ENCODE results near the gene ARL15.

Gene ARL15

DNA sequence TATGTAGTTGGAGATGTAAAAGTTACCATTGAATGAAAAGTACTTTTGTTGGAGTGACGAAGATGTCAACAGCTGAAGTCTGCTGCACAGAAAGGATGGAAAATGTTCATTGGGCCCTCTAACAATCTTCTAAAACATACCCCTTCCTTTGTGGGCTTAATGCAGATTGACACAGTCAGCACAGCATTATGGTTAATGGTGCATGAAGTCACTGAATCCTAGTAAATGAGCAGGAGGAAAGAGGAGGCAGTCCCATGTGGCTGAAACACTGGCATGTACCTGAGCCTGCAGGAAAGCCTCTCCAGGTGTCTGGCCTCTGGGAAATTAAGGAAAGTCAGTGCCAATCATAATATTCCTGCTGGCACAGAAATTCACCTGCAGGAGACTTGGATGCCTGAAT, 153.8 kb downstream of the ARL15 start:
- no peak for DNase-seq (ENCODE audit: low read depth)
- TF ChIP-seq CTCF (IDR thresholded peaks at IDR 0.05; ENCODE audit: low read depth, low read length, missing control alignments): no peak

GRCh38 chr5:54150841-54151240, 159.5 kb downstream of the ARL15 start:
- DNase-seq (ENCODE audit: low read depth): no peak
- no peak for TF ChIP-seq CTCF (IDR thresholded peaks at IDR 0.05; ENCODE audit: low read depth, low read length, missing control alignments)
- H3K4me3 ChIP-seq (ENCODE audit: low read depth, low read length): no peak overlapping the region

More for the DNA sequence above, 153.8 kb downstream of the ARL15 start:
- no peak overlapping the region for H3K4me3 ChIP-seq (ENCODE audit: low read depth, low read length)

DNA sequence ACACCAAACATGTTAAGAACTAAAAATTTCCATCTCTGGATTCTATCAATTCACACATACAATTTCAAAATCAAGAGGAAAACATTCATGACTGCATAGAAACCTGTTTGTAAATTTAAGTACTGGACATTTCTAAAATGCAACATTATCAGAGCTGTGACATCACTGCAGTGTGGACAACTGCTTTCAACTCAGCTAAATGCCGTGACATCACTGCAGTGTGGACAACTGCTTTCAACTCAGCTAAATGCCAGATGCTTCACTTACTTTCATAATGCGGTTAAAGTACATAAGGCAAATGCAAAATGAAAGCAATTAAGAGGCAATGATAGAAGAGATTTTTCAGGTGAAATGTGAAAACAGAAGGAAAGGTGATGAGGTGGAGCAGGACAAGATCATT, 161.5 kb downstream of the ARL15 start:
- no peak for TF ChIP-seq CTCF (IDR thresholded peaks at IDR 0.05; ENCODE audit: low read depth, low read length, missing control alignments)
- H3K4me3 ChIP-seq (ENCODE audit: low read depth, low read length): no peak overlapping the region
- DNase-seq (ENCODE audit: low read depth): no peak

DNA sequence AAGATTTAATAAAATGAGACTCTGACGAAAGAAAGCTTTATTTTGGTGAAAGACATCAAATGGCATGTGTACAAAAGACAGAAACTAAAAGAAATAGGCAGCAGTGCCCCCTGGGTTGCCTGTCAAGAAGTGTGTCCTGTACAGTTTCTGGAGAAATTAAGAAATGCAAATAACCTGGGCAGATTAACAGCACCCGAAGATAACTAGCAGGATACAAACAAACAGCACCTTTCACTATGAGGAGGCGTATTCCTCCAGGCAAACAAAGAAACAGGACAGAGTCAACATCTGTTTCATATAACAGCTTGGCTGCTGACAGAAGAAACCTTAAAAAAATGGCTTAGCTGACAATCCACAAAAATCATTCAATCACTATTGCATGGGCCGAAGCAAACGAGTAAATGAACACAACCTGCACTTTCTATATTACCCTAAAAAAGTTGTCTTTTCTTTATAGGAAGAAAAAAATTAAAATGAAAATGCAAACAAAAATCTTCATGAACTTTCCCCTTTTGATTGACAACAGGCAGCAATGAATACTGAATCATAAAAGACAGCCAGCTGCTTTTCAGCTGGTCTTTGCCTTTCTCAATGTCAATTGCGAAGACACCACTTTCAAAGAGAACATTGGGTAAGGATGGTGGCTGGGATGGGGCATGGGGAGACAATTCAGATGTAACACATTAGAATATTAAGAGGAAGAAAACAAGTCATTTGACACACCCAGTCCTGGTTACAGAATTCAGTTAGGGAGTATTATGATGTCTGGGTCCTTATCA, 162.1 kb downstream of the ARL15 start:
- no peak for DNase-seq (ENCODE audit: low read depth)
- no peak overlapping the region for H3K4me3 ChIP-seq (ENCODE audit: low read depth, low read length)
- no peak for TF ChIP-seq CTCF (IDR thresholded peaks at IDR 0.05; ENCODE audit: low read depth, low read length, missing control alignments)

- no peak overlapping the region for H3K4me3 ChIP-seq (ENCODE audit: low read depth, low read length)
- TF ChIP-seq CTCF (IDR thresholded peaks at IDR 0.05; ENCODE audit: low read depth, low read length, missing control alignments): no peak
Observed at GRCh38 chr5:54146916-54147315, 163.5 kb downstream of the ARL15 start.

DNA sequence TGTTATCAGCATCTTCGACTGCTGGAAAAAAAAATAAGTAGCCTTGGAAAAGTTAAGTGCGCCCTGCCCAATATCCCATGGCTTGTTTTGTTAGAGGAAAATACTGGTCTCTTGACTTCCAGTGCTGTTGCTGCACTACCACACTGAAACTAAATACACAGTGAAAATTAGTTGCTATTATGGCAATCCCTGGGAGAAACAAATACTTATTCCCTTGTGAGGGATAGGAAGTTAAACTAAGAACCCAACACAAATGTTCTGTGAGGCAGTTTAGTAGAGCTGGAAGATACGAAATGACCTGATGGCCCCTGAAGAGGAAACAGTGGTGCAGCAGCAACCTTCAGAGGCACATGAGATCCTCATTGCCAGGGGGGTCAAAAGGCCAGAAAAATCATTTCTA, 164.0 kb downstream of the ARL15 start:
- H3K4me3 ChIP-seq (ENCODE audit: low read depth, low read length): no peak overlapping the region
- no peak for DNase-seq (ENCODE audit: low read depth)
- TF ChIP-seq CTCF (IDR thresholded peaks at IDR 0.05; ENCODE audit: low read depth, low read length, missing control alignments): no peak

More at GRCh38 chr5:54146916-54147315, 163.5 kb downstream of the ARL15 start:
- no peak for DNase-seq (ENCODE audit: low read depth)
